ENCODE data around the gene OR2V1. TPM values are rescaled to one million over a fixed set of nuclear protein-coding genes. Genes with fewer than 3 reads are reported as not detected.

The OR2V1 gene
- total RNA-seq, 1 donor, result not detected

DNA sequence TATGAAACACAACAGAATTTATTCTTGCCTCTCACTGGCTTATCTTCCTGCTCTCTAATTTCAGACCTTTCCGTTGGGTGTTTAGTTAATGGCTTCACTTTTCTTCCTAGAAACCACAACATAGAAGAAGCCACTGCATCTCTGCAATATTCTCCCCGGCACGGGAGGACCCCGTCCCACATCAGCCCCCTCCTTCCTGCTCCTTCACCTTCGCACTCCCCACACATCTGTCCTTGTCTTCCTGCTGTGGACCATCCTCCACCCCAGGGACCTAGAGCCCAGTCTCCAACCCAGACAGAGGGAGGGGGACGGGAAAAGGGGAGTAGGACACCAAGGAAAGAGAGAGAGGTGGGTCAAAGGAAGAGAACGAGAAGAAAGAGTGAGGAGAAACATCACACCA is 1.4 kb downstream of the OR2V1 start:
- Histone ChIP-seq H4K20me1 (ENCODE audit: insufficient read depth, low read length) (no peaks in the 10 kb centered on the region), H3K4me3 (ENCODE audit: insufficient read depth, low read length) (no peak overlapping the region), H3K4me2 (ENCODE audit: insufficient read depth, low read length) (no peak overlapping the region), H3K27me3 (ENCODE audit: insufficient read depth, low read length) (peaks cover 12% of the 10 kb centered on the region), H2AFZ (ENCODE audit: low read length) (no peak overlapping the region), H3K4me1 (ENCODE audit: insufficient read depth, low read length) (no peaks in the 10 kb centered on the region), H3K36me3 (ENCODE audit: insufficient read depth, low read length) (no peaks in the 10 kb centered on the region), H3K27ac (ENCODE audit: low read depth, low read length) (no peak overlapping the region), H3K79me2 (ENCODE audit: insufficient read depth, low read length) (no peaks in the 10 kb centered on the region), H3K9me3 (ENCODE audit: low read depth, low read length) (no peaks in the 10 kb centered on the region)
- DNase-seq (ENCODE audit: insufficient read length, low spot score, missing footprints), result no peak
- TF ChIP-seq, protein P1, sequence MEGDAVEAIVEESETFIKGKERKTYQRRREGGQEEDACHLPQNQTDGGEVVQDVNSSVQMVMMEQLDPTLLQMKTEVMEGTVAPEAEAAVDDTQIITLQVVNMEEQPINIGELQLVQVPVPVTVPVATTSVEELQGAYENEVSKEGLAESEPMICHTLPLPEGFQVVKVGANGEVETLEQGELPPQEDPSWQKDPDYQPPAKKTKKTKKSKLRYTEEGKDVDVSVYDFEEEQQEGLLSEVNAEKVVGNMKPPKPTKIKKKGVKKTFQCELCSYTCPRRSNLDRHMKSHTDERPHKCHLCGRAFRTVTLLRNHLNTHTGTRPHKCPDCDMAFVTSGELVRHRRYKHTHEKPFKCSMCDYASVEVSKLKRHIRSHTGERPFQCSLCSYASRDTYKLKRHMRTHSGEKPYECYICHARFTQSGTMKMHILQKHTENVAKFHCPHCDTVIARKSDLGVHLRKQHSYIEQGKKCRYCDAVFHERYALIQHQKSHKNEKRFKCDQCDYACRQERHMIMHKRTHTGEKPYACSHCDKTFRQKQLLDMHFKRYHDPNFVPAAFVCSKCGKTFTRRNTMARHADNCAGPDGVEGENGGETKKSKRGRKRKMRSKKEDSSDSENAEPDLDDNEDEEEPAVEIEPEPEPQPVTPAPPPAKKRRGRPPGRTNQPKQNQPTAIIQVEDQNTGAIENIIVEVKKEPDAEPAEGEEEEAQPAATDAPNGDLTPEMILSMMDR (IDR thresholded peaks at IDR 0.05; ENCODE audit: extremely low read depth, low read depth, low read length), result no peak

DNA sequence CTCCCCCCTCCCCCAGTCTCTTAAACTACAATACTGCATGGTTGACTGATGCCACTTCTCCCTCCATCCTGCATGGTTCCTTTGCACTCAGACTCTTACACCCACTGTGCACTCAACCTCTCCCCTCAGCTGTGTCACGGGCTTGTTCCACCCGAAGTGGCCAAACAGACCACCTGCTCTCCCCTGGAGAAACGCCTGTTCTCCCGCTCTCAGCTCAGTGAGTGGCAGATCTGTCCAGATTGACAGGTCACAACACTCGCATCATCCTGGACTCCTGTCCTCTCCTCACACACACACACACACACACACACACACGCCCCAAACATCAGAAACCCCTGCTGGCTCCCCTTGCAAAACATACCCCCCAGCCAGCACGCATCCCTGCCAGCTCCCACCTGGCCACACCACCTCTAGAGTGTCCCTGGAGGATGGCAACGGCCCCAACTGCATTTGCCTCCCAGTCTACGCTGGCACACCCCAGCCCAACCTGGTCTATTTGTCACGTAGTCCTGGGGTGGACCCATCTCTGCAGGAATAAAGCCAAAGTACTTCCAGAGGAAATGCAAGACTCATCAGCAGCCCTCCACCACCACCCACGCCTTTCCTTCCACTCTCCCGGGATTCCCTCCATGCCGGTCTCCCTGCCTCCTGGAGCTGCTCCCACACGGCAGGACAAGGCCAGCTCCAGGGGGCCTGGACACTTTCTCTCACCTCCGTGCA is 2.9 kb downstream of the OR2V1 start:
- H3K9me3 ChIP-seq (ENCODE audit: low read depth, low read length), result no peaks in the 10 kb centered on the region
- TF ChIP-seq, protein P1 (IDR thresholded peaks at IDR 0.05; ENCODE audit: extremely low read depth, low read depth, low read length), result no peak
- H3K4me1 ChIP-seq (ENCODE audit: insufficient read depth, low read length), result no peaks in the 10 kb centered on the region
- H3K36me3 ChIP-seq (ENCODE audit: insufficient read depth, low read length), result no peaks in the 10 kb centered on the region
- H2AFZ ChIP-seq (ENCODE audit: low read length), result no peak overlapping the region
- no peak overlapping the region for H3K27ac ChIP-seq (ENCODE audit: low read depth, low read length)
- no peak overlapping the region for H3K4me3 ChIP-seq (ENCODE audit: insufficient read depth, low read length)
- H3K79me2 ChIP-seq (ENCODE audit: insufficient read depth, low read length), result no peaks in the 10 kb centered on the region
- peaks cover 17% of the 10 kb centered on the region for H3K27me3 ChIP-seq (ENCODE audit: insufficient read depth, low read length)
- no peaks in the 10 kb centered on the region for H4K20me1 ChIP-seq (ENCODE audit: insufficient read depth, low read length)
- H3K4me2 ChIP-seq (ENCODE audit: insufficient read depth, low read length), result no peak overlapping the region
- no peak for DNase-seq (ENCODE audit: insufficient read length, low spot score, missing footprints)

DNA sequence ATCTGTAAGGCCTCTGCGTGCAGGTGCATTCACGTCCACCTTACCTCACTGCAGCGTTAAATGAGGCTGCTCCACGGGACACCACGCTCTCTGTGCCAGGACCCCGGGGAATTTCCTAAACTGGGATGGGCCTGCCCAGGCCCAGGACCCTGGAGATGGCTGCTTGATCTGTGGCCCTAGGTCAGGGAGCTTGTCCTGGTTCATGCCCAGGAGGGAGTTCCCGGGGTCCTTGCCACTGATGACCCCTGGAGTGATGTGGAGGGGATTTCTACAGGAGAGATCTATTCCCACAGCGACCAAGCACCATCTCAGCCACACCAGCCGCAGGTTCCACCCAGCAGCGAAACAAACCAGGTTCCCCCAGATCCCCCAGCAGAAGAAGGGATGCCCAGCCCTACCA is 3.5 kb downstream of the OR2V1 start:
- no peaks in the 10 kb centered on the region for H3K9me3 ChIP-seq (ENCODE audit: low read depth, low read length)
- no peak overlapping the region for H2AFZ ChIP-seq (ENCODE audit: low read length)
- TF ChIP-seq, protein P1 (IDR thresholded peaks at IDR 0.05; ENCODE audit: extremely low read depth, low read depth, low read length), result no peak
- peaks cover 18% of the 10 kb centered on the region for H3K27me3 ChIP-seq (ENCODE audit: insufficient read depth, low read length)
- no peaks in the 10 kb centered on the region for H3K79me2 ChIP-seq (ENCODE audit: insufficient read depth, low read length)
- no peaks in the 10 kb centered on the region for H3K36me3 ChIP-seq (ENCODE audit: insufficient read depth, low read length)
- no peak for DNase-seq (ENCODE audit: insufficient read length, low spot score, missing footprints)
- H3K4me2 ChIP-seq (ENCODE audit: insufficient read depth, low read length), result no peak overlapping the region
- no peak overlapping the region for H3K27ac ChIP-seq (ENCODE audit: low read depth, low read length)
- H3K4me1 ChIP-seq (ENCODE audit: insufficient read depth, low read length), result no peaks in the 10 kb centered on the region
- H3K4me3 ChIP-seq (ENCODE audit: insufficient read depth, low read length), result no peak overlapping the region
- no peaks in the 10 kb centered on the region for H4K20me1 ChIP-seq (ENCODE audit: insufficient read depth, low read length)

DNA sequence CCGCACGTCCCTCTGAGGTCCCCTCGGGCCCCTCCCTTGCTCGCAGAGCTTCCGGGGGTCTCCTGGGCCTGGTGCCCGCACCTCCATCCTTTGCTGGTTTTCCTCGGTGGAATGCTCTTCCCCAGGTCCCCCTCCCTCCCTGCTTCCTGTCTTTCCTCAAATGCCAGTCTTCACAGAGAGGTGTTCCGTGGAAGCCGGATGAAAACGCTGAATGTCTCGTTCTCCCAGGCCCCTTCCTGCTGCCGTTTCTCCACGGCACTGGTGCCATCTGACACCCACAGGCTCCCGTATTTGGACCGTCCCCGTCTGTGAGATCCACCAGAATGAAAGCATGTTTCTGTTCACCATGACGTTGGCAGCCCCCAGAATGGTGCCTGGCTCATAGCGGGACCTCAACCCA is 4.1 kb downstream of the OR2V1 start:
- no peak for DNase-seq (ENCODE audit: insufficient read length, low spot score, missing footprints)
- TF ChIP-seq, protein P1 (IDR thresholded peaks at IDR 0.05; ENCODE audit: extremely low read depth, low read depth, low read length), result no peak
- Histone ChIP-seq H3K27me3 (ENCODE audit: insufficient read depth, low read length) (peaks cover 18% of the 10 kb centered on the region), H3K36me3 (ENCODE audit: insufficient read depth, low read length) (no peaks in the 10 kb centered on the region), H3K4me1 (ENCODE audit: insufficient read depth, low read length) (no peaks in the 10 kb centered on the region), H3K27ac (ENCODE audit: low read depth, low read length) (no peak overlapping the region), H3K79me2 (ENCODE audit: insufficient read depth, low read length) (no peaks in the 10 kb centered on the region), H3K4me3 (ENCODE audit: insufficient read depth, low read length) (no peak overlapping the region), H3K9me3 (ENCODE audit: low read depth, low read length) (no peaks in the 10 kb centered on the region), H3K4me2 (ENCODE audit: insufficient read depth, low read length) (no peak overlapping the region), H4K20me1 (ENCODE audit: insufficient read depth, low read length) (no peaks in the 10 kb centered on the region), H2AFZ (ENCODE audit: low read length) (no peak overlapping the region)

All from osteoblast (primary cell).